Loucy (cell line): ENCODE data around the gene ZNF385B.

ENCODE experiments used
- H2AFZ ChIP-seq: fragments of 200-600 bp; sonication (generic); 2 replicates; pipeline ENCODE4 v1.6.0; 2016; ENCODE audit warnings: antibody characterized with exemption, mild to moderate bottlenecking, low read length, moderate library complexity
- H3F3A ChIP-seq: fragments of 200-600 bp; 2 replicates; pipeline ENCODE4 v1.6.0; 2016; ENCODE audit warnings: antibody characterized with exemption, low read depth, mild to moderate bottlenecking
- H3K27me3 ChIP-seq: fragments of 200-600 bp; sonication (generic); 2 replicates; pipeline ENCODE4 v1.6.1; 2014; ENCODE audit warnings: low read length, mild to moderate bottlenecking; ENCODE audit not compliant: insufficient read depth, poor library complexity, severe bottlenecking
- H3K36me3 ChIP-seq: fragments of 200-600 bp; sonication (generic); 2 replicates; pipeline ENCODE4 v1.6.1; 2016; ENCODE audit warnings: low read length; ENCODE audit not compliant: insufficient read depth
- H3K4me1 ChIP-seq: fragments of 200-600 bp; sonication (generic); 2 replicates; pipeline ENCODE4 v1.5.1; 2014; ENCODE audit warnings: low read length, mild to moderate bottlenecking; ENCODE audit not compliant: insufficient read depth, poor library complexity, severe bottlenecking
- H3K4me2 ChIP-seq: fragments of 200-600 bp; sonication (generic); 2 replicates; pipeline ENCODE4 v1.6.0; 2014; ENCODE audit warnings: antibody characterized with exemption, low read length, low read depth, mild to moderate bottlenecking; ENCODE audit not compliant: poor library complexity, severe bottlenecking
- H3K4me3 ChIP-seq: fragments of 200-600 bp; sonication (generic); 2 replicates; pipeline ENCODE4 v1.5.1; 2014; ENCODE audit warnings: low read length, mild to moderate bottlenecking, mixed read lengths; ENCODE audit not compliant: poor library complexity, severe bottlenecking
- H3K79me2 ChIP-seq: fragments of 200-600 bp; sonication (generic); 2 replicates; pipeline ENCODE4 v1.6.1; 2014; ENCODE audit warnings: low read length; ENCODE audit not compliant: insufficient read depth
- H3K9ac ChIP-seq: fragments of 200-600 bp; sonication (generic); 2 replicates; pipeline ENCODE4 v1.6.0; 2014; ENCODE audit warnings: mild to moderate bottlenecking, low read depth, low read length, moderate library complexity; ENCODE audit not compliant: poor library complexity, severe bottlenecking
- H3K9me2 ChIP-seq: fragments of 200-600 bp; sonication (generic); replicated peaks from 2 replicates; pipeline ENCODE4 v1.6.1; 2016; ENCODE audit warnings: low read depth, low read length, mixed read lengths
- H3K9me3 ChIP-seq: fragments of 200-600 bp; sonication (generic); 2 replicates; pipeline ENCODE4 v1.6.1; 2014; ENCODE audit warnings: mild to moderate bottlenecking, antibody characterized with exemption, low read length, low read depth; ENCODE audit not compliant: insufficient read depth
- H4K20me1 ChIP-seq: fragments of 200-600 bp; sonication (generic); 2 replicates; pipeline ENCODE4 v1.6.0; 2014; ENCODE audit warnings: antibody characterized with exemption, low read length, mild to moderate bottlenecking; ENCODE audit not compliant: insufficient read depth, poor library complexity, severe bottlenecking
- EZH2phosphoT487 ChIP-seq: fragments of 200-600 bp; IDR thresholded peaks from 2 replicates; pipeline ENCODE4 v1.6.1; 2018; ENCODE audit warnings: antibody characterized with exemption, mild to moderate bottlenecking, moderate library complexity, borderline replicate concordance
- TF ChIP-seq, protein P1 (sequence below): fragments of 200-600 bp; sonication (generic); conservative IDR thresholded peaks from 2 replicates; pipeline ENCODE4 v1.5.1; 2014; ENCODE audit warnings: mild to moderate bottlenecking, antibody characterized with exemption, low read length

The ZNF385B gene

DNA sequence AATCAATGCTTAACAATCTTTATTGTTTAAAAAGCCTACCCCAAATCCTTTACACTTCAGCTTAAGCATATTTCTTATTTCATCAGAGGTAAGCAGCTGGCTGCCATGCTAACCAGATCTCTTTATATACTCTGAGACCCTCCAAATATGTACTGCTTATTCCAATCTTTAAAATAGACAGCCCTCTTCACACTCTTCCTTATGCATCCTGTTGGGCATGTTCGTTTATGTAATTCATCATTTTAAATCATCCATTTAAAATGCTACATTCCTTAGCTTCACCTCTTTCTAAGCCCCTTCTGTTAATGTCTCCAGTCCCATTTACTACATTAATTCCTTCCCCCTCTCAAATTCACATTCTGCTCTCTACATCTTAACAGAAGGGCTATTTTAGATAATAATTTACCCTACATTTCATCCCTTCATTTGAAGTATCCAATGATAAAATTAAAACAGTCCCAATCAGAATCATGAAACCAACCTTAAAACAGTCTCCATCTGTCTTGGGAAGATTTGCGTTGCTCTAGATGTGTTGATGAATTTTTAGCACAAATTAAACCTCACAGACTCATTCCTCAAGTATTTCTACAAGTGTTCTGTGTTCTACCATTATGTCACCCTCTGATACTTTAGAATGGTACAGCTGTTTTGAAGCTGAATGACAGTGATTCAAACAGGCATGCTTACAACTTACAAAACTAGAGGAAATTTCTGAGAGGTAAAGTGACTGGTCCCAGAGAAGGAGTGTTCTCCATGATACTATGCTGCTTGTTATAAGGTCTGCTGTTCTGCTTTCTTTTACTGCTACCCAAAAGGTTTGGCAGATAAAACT, 59.1 kb downstream of the ZNF385B start:
- Histone ChIP-seq H2AFZ (no peak overlapping the region), H3K4me1 (no peaks in the 10 kb centered on the region), H3K9ac (no peak overlapping the region), H3F3A (no peaks in the 10 kb centered on the region), H3K27me3 (no peaks in the 10 kb centered on the region), H3K4me3 (no peak overlapping the region), H4K20me1 (no peaks in the 10 kb centered on the region), H3K9me2 (no peaks in the 10 kb centered on the region), H3K4me2 (no peak overlapping the region), H3K36me3 (no peaks in the 10 kb centered on the region), H3K9me3 (no peaks in the 10 kb centered on the region), H3K79me2 (no peaks in the 10 kb centered on the region)
- TF ChIP-seq, protein P1, sequence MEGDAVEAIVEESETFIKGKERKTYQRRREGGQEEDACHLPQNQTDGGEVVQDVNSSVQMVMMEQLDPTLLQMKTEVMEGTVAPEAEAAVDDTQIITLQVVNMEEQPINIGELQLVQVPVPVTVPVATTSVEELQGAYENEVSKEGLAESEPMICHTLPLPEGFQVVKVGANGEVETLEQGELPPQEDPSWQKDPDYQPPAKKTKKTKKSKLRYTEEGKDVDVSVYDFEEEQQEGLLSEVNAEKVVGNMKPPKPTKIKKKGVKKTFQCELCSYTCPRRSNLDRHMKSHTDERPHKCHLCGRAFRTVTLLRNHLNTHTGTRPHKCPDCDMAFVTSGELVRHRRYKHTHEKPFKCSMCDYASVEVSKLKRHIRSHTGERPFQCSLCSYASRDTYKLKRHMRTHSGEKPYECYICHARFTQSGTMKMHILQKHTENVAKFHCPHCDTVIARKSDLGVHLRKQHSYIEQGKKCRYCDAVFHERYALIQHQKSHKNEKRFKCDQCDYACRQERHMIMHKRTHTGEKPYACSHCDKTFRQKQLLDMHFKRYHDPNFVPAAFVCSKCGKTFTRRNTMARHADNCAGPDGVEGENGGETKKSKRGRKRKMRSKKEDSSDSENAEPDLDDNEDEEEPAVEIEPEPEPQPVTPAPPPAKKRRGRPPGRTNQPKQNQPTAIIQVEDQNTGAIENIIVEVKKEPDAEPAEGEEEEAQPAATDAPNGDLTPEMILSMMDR = no peak
- TF ChIP-seq EZH2phosphoT487 = no peak

DNA sequence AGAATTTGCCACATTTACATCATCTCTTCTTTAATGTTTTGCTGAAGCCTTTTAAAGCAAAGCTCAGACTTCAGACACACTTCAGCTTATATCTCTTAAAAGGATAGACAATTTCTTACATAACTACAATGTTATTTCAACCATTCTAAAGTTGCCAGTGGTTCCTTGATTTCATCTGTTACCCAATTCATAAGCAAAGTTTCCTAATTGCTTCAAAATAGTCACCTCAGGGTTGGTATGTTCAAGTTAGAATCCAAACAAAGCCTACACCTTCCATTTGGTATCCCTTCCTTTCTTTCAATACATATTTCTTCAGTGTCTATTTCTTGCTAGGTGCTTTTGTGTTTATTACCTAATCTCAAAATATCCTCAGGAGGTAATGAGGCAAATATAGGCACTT, 60.6 kb downstream of the ZNF385B start:
- Histone ChIP-seq H3K4me3 (no peak overlapping the region), H3K79me2 (no peaks in the 10 kb centered on the region), H3K9ac (no peak overlapping the region), H3K9me3 (no peaks in the 10 kb centered on the region), H2AFZ (no peak overlapping the region), H3K4me1 (no peaks in the 10 kb centered on the region), H3F3A (no peaks in the 10 kb centered on the region), H3K27me3 (no peaks in the 10 kb centered on the region), H3K9me2 (no peaks in the 10 kb centered on the region), H4K20me1 (no peaks in the 10 kb centered on the region), H3K4me2 (no peak overlapping the region), H3K36me3 (no peaks in the 10 kb centered on the region)
- TF ChIP-seq, protein P1 = no peak
- no peak for TF ChIP-seq EZH2phosphoT487

DNA sequence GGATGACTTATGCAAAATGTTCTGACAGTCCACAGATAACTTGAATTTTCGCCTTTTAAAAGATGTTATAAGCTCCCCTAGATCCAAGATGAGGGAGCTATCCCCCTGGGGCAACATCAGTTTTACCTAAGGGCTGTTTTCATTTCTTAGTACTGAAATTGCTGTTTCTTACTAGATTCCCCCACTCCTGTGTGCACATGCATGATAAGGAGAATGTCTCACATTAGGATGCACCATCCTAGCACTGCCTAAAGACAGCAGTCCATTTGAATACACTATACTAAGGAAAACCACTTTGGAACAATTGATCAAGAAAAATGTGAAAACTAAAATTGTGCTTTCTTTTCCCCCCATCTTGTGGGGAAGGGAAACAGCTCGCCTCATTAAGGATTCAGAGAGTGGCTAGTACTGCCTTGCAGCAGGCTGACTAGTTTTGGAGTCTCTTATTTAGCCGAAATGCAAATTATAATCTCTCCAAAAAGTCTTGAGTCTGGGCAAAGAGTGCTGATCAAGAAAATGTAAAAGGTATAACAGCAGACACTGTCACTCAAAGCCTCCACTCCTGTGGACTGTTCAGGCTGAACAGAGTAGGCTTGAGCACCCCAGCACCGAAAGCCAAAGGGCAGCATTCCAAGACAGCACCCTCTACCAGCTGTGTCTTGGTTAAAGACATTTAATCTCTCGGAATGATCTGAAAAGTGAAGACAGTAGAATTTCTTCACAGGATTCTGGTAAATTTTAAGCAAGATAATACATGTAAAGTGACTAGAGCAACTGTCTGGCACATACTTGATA, 65.0 kb downstream of the ZNF385B start:
- Histone ChIP-seq H3K36me3 (no peaks in the 10 kb centered on the region), H2AFZ (no peak overlapping the region), H3K4me2 (no peak overlapping the region), H3F3A (no peaks in the 10 kb centered on the region), H3K79me2 (no peaks in the 10 kb centered on the region), H3K27me3 (no peaks in the 10 kb centered on the region), H4K20me1 (no peaks in the 10 kb centered on the region), H3K9me2 (no peaks in the 10 kb centered on the region), H3K4me1 (no peaks in the 10 kb centered on the region), H3K9me3 (no peaks in the 10 kb centered on the region), H3K9ac (no peak overlapping the region), H3K4me3 (no peak overlapping the region)
- TF ChIP-seq, protein P1 = no peak
- TF ChIP-seq EZH2phosphoT487 = no peak
